PFSK-1 (cell line): Measurements from ENCODE around the gene GLB1L. TPM values are rescaled to one million over a fixed set of nuclear protein-coding genes. Genes with fewer than 3 reads are reported as not detected.

Source experiments
- FOXP2 ChIP-seq: optimal IDR thresholded peaks from 2 replicates; pipeline ENCODE3; 2011; ENCODE audit warnings: borderline replicate concordance, control low read depth, inconsistent platforms; ENCODE audit not compliant: insufficient read depth; ENCODE audit errors: extremely low read length, extremely low read depth
- POLR2AphosphoS5 ChIP-seq: IDR thresholded peaks from 2 replicates; pipeline ENCODE4 v1.6.1; 2012; ENCODE audit warnings: low read depth, mild to moderate bottlenecking, control low read depth, low read length, moderate library complexity
- SIN3A ChIP-seq: IDR thresholded peaks from 2 replicates; pipeline ENCODE4 v1.6.1; 2012; ENCODE audit warnings: mild to moderate bottlenecking, low read length, moderate library complexity, borderline replicate concordance; ENCODE audit not compliant: insufficient read depth
- TAF1 ChIP-seq: IDR thresholded peaks from 2 replicates; pipeline ENCODE4 v1.6.1; 2012; ENCODE audit warnings: low read length, control low read depth, borderline replicate concordance; ENCODE audit not compliant: insufficient read depth
- polyA plus RNA-seq: library from polyadenylated mRNA; unstranded; fragments of >200 nt; gene quantifications from one replicate; pipeline ENCODE4 v1.2.1, GENCODE V29; 2012; ENCODE audit warnings: low read depth, missing spikeins; ENCODE audit not compliant: insufficient read length
- TF ChIP-seq, protein P1 (sequence below), 2 experiments: IDR thresholded peaks; 2 replicates each; pipeline versions ENCODE4 v1.6.1 to v1.8.0; 2011 to 2012; ENCODE audit warnings: low read depth in 2 of 2, low read length in 2 of 2, control low read depth in 1 of 2, inconsistent platforms in 1 of 2, mild to moderate bottlenecking in 1 of 2, moderate library complexity in 1 of 2; ENCODE audit not compliant: insufficient read depth in 1 of 2

The GLB1L gene
- 1.3 TPM for polyA plus RNA-seq

DNA sequence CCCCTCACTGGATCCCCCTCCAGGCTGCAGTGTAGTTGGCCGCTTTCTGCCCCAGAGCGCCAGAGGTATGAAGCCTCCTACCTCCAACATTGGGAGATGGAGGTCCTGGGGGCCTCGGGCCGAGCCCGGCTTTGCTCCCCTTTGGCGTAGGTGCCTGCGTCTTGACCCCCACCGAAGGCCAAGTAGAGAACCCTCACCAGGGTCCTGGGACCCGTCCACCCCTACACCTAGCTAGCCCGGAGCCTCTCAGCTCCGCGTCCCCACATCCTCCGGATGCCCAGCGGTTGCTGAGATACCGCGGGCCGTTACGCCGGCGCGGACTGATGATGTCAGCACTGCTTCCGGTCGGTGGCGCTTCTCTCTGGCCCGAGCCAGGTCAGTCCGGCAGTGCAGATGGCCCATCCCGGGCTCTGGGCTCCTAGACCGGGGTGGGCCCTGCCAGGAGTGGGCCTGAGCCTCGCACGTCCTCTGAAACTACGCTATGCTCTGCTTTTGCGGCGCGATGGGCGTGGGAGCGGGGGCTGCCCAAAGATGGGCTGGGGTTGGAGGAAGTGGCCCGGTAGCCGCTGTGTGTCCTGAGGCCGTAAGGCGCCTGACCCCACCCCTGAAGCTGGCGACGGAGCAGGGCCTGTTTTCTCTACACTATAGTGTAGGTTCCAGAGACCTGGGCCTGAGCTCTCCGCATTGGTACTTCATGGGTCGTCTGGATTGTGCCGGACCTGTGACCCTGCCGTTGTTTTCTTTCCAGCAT lies at the start of gene GLB1L, which contains the start of gene STK16:
GLB1L (minus strand) TSS at position 297 of the 751 bp plus-strand sequence. CDS start 1,871 bp downstream, outside the sequence.
STK16 (plus strand) TSS at position 332 of the 751 bp plus-strand sequence. CDS start 521 bp downstream, outside the sequence.
- peak; percentile 59; the same call in 1 of the 2 replicates for TF ChIP-seq TAF1
- TF ChIP-seq, protein P1, sequence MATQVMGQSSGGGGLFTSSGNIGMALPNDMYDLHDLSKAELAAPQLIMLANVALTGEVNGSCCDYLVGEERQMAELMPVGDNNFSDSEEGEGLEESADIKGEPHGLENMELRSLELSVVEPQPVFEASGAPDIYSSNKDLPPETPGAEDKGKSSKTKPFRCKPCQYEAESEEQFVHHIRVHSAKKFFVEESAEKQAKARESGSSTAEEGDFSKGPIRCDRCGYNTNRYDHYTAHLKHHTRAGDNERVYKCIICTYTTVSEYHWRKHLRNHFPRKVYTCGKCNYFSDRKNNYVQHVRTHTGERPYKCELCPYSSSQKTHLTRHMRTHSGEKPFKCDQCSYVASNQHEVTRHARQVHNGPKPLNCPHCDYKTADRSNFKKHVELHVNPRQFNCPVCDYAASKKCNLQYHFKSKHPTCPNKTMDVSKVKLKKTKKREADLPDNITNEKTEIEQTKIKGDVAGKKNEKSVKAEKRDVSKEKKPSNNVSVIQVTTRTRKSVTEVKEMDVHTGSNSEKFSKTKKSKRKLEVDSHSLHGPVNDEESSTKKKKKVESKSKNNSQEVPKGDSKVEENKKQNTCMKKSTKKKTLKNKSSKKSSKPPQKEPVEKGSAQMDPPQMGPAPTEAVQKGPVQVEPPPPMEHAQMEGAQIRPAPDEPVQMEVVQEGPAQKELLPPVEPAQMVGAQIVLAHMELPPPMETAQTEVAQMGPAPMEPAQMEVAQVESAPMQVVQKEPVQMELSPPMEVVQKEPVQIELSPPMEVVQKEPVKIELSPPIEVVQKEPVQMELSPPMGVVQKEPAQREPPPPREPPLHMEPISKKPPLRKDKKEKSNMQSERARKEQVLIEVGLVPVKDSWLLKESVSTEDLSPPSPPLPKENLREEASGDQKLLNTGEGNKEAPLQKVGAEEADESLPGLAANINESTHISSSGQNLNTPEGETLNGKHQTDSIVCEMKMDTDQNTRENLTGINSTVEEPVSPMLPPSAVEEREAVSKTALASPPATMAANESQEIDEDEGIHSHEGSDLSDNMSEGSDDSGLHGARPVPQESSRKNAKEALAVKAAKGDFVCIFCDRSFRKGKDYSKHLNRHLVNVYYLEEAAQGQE (IDR thresholded peaks at IDR 0.05; ENCODE audit: insufficient read depth in 1 of 2, low read depth in 2 of 2, low read length in 2 of 2): 0 out of 4 replicates have a peak, but pooled peaks of 1 of the 2 experiments have one; percentile 17
- peak; percentile 90 for TF ChIP-seq POLR2AphosphoS5
- TF ChIP-seq FOXP2: peak; percentile 73
- TF ChIP-seq SIN3A: peak; percentile 60; the same call in 1 of the 2 replicates

- TF ChIP-seq POLR2AphosphoS5: peak; percentile 55
- TF ChIP-seq TAF1: 0 out of 2 replicates have a peak, but pooled peaks have one; percentile 13
- TF ChIP-seq FOXP2: peak; percentile 74
- TF ChIP-seq SIN3A: no peak
- TF ChIP-seq, protein P1 (IDR thresholded peaks at IDR 0.05; ENCODE audit: insufficient read depth in 1 of 2, low read depth in 2 of 2, low read length in 2 of 2): 0 out of 4 replicates have a peak, but pooled peaks of 1 of the 2 experiments have one; percentile 47
Measured at GRCh38 chr2:219294356-219295351, 49.4 kb upstream of the GLB1L start.

DNA sequence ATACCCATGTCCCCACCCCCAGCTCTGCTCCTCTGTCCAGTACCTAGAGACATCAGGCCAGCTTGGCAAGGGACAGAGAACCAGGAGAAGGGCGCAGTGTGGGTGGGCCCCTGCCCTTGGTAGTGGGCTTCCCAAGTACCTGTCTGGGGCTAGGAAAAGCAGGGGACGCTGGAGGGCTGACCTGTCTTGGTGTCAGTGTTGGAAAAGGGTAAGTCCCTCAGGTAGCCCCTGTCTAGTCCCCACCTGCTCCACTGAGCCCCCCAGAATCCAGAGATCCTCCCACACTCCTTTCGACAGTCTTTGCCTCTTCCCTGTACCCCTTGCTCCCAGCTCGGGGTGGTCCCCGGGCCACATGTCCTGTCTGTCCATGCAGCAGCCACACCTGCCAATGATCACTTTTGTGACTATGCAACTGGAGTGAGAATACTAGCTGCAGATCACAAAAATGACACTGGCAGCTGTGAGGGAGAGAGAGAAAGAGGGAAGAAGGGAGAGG lies 48.5 kb upstream of the GLB1L start:
- TF ChIP-seq SIN3A (no peak), TAF1 (no peak), FOXP2 (no peak), POLR2AphosphoS5 (no peak)
- TF ChIP-seq, protein P1 (IDR thresholded peaks at IDR 0.05; ENCODE audit: insufficient read depth in 1 of 2, low read depth in 2 of 2, low read length in 2 of 2): no peak

- TF ChIP-seq TAF1: no peak
- TF ChIP-seq SIN3A: no peak
- TF ChIP-seq, protein P1 (IDR thresholded peaks at IDR 0.05; ENCODE audit: insufficient read depth in 1 of 2, low read depth in 2 of 2, low read length in 2 of 2): no peak
- TF ChIP-seq POLR2AphosphoS5: no peak
- no peak for TF ChIP-seq FOXP2
Measured at GRCh38 chr2:219292616-219293015, 47.4 kb upstream of the GLB1L start.
